ENCODE data around the gene TMEM258. TPM values are rescaled to one million over a fixed set of nuclear protein-coding genes. Genes with fewer than 3 reads are reported as not detected.

TMEM258 gene
- total and polyA plus RNA-seq, 8 donors, result 129 to 185 (median 161) TPM

GRCh38 chr11:61746442-61747191 lies 45.8 kb downstream of the TMEM258 start:
- H3K4me1 ChIP-seq, result peaks cover 0 to 6% of the 10 kb centered on the region in 2 donors

GRCh38 chr11:61745781-61746441 lies 46.5 kb downstream of the TMEM258 start:
- ATAC-seq (no peak), DNase-seq (no peak)
- Histone ChIP-seq H3K27ac (no peak overlapping the region), H3K4me3 (no peak overlapping the region), H3K4me1 (peaks cover 0 to 6% of the 10 kb centered on the region in 2 donors), H3K9me3 (no peaks in the 10 kb centered on the region), H3K27me3 (peaks cover 0 to 14% of the 10 kb centered on the region in 2 donors), H3K36me3 (peaks cover 0 to 20% of the 10 kb centered on the region in 2 donors)
- intact Hi-C loops (cut with DNase I), result no loop called here
- no peak for TF ChIP-seq CTCF (IDR thresholded peaks at IDR 0.05)

More at GRCh38 chr11:61746442-61747191, 45.8 kb downstream of the TMEM258 start:
- Histone ChIP-seq H3K27ac (no peak overlapping the region), H3K27me3 (peaks cover 0 to 21% of the 10 kb centered on the region in 2 donors), H3K36me3 (peaks cover 0 to 15% of the 10 kb centered on the region in 2 donors), H3K9me3 (no peaks in the 10 kb centered on the region), H3K4me3 (no peak overlapping the region)
- no peak for TF ChIP-seq CTCF (IDR thresholded peaks at IDR 0.05)
- no peak for ATAC-seq
- no peak for DNase-seq
- intact Hi-C loops (cut with DNase I), result no loop called here

GRCh38 chr11:61744609-61745156 lies 47.7 kb downstream of the TMEM258 start:
- Histone ChIP-seq H3K36me3 (peaks cover 0 to 31% of the 10 kb centered on the region in 2 donors), H3K9me3 (no peaks in the 10 kb centered on the region), H3K4me3 (no peak overlapping the region), H3K27ac (no peak overlapping the region), H3K4me1 (peaks cover 0 to 6% of the 10 kb centered on the region in 2 donors), H3K27me3 (peaks cover 0 to 2% of the 10 kb centered on the region in 2 donors)
- no peak for TF ChIP-seq CTCF (IDR thresholded peaks at IDR 0.05)
- intact Hi-C loops (cut with DNase I), result no loop called here
- DNase-seq, result no peak
- no peak for ATAC-seq

- ATAC-seq, result no peak
- intact Hi-C loops (cut with DNase I), result no loop called here
- Histone ChIP-seq H3K27me3 (no peaks in the 10 kb centered on the region), H3K4me1 (peaks cover 0 to 6% of the 10 kb centered on the region in 2 donors), H3K4me3 (no peak overlapping the region), H3K36me3 (peaks cover 0 to 31% of the 10 kb centered on the region in 2 donors), H3K27ac (no peak overlapping the region), H3K9me3 (no peaks in the 10 kb centered on the region)
- no peak for TF ChIP-seq CTCF (IDR thresholded peaks at IDR 0.05)
- no peak for DNase-seq
Measured at GRCh38 chr11:61744181-61744580, 48.2 kb downstream of the TMEM258 start.

Measured in left lung (tissue), 10 donors.